ENCODE data around the gene THAP4.
"Not testable (repeated sequence)": the region's sequence is repeated elsewhere in the genome, so short reads cannot be mapped to it uniquely, and the experiment has no call there.

THAP4 gene

GRCh38 chr2:241577413-241578122 is 59.4 kb downstream of the THAP4 start:
- DNase-seq = no peak

GRCh38 chr2:241576293-241576654 is 60.7 kb downstream of the THAP4 start:
- DNase-seq = no peak

- DNase-seq = no peak
Observed at GRCh38 chr2:241575624-241576292, 61.2 kb downstream of the THAP4 start.

GRCh38 chr2:241574911-241575623 is 61.9 kb downstream of the THAP4 start:
- DNase-seq = no peak

- no peak for DNase-seq
Observed at GRCh38 chr2:241573741-241574140, 63.2 kb downstream of the THAP4 start.

- DNase-seq = not testable (repeated sequence)
Observed at GRCh38 chr2:241572915-241573651, 63.9 kb downstream of the THAP4 start.

GRCh38 chr2:241571821-241572620 is 64.9 kb downstream of the THAP4 start:
- DNase-seq = no peak

- DNase-seq = no peak
Observed at GRCh38 chr2:241570961-241571581, 65.9 kb downstream of the THAP4 start.

- no peak for DNase-seq
Observed at GRCh38 chr2:241569831-241570281, 67.1 kb downstream of the THAP4 start.

GRCh38 chr2:241568726-241569125 is 68.2 kb downstream of the THAP4 start:
- no peak for DNase-seq

GRCh38 chr2:241567776-241568175 is 69.2 kb downstream of the THAP4 start:
- DNase-seq = no peak

- DNase-seq = not testable (repeated sequence)
Observed at GRCh38 chr2:241567266-241567665, 69.7 kb downstream of the THAP4 start.

- DNase-seq = no peak
Observed at GRCh38 chr2:241566468-241566867, 70.5 kb downstream of the THAP4 start.

- not testable (repeated sequence) for DNase-seq
Observed at GRCh38 chr2:241566021-241566420, 70.9 kb downstream of the THAP4 start.

GRCh38 chr2:241565411-241565810 is 71.5 kb downstream of the THAP4 start:
- no peak for DNase-seq

- no peak for DNase-seq
Observed at GRCh38 chr2:241564596-241565410, 72.2 kb downstream of the THAP4 start.

- no peak for DNase-seq
Observed at GRCh38 chr2:241563981-241564595, 72.9 kb downstream of the THAP4 start.

- DNase-seq = no peak
Observed at GRCh38 chr2:241563571-241563980, 73.4 kb downstream of the THAP4 start.

GRCh38 chr2:241563031-241563507 is 73.9 kb downstream of the THAP4 start:
- DNase-seq = no peak

- no peak for DNase-seq
Observed at GRCh38 chr2:241562269-241562891, 74.6 kb downstream of the THAP4 start.

All from DMS153 (cell line).